ENCODE results near the gene NMT2.
"Not testable (repeated sequence)": the region's sequence is repeated elsewhere in the genome, so short reads cannot be mapped to it uniquely, and the experiment has no call there.

NMT2 gene

DNA sequence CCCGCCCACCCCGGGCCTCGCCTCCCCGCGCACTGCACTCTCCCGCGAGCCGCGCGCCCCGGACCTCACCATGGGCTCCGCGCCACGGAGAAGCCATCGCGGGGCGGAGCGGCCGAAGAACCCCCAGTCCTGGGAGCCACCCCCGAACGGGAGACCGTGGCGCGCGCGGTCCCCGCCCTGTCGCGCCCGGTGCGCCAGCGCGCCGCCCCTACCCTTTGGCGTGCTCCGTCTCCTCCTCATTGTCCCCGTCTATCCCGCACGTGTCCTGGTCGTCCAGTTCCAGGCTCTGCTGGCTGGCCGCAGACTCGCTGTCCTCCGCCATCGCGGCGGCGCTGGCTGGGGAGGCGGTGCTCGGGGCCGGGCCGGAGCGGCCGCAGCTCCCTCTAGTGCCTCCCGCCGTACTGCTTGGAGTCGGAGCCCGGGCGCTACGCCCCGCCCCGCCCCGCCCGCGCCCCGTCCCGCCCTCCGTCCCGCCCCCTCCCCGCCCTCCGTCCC, at the start of gene NMT2:
Gene NMT2, minus strand, starts transcription at position 403 of the 495 bp plus-strand sequence. Its CDS starts 81 bp downstream, at position 322.
- peak; percentile 90 for DNase-seq

- DNase-seq: no peak
Measured at GRCh38 chr10:15216700-15217099, 48.2 kb upstream of the NMT2 start.

DNA sequence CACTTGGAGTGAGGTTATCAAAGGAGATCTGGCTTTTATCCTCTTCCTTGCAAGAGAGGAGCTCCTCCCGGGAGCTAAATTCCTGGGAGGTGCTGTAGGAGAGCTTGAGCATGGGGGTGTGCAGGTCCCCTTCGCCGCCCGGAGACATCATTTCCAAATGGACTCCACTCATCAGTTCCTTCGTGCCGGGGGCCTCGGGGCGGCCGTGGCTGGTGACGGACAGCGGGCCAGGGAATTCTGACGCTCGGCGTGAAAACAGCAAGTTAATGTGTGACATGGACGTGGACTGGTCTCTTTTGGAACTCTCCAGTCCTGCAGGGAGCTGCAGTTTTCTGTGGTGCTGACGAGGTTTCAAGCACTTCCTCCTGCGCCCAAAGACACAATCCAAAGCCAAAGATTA, 45.7 kb upstream of the NMT2 start:
- DNase-seq: no peak

DNA sequence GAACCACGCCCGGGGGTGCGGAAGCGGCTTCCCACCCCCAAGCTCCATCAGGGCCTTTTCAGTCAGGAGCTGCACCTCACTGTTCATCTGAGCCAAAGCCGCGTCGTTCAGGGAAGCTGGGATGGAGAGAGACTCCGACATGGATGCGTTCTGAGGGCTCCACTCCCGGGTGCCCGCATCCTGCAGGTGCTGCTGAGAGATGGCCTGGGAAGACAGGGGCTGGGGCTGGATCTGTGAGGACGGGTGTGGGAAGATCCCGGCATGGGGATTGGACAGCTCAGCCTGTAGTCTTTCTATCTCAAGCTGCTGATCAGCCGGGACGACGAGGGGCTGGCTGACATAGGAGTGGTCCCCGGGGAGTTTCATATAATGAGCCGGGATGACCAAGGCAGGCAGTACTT, 45.0 kb upstream of the NMT2 start:
- DNase-seq: no peak

DNA sequence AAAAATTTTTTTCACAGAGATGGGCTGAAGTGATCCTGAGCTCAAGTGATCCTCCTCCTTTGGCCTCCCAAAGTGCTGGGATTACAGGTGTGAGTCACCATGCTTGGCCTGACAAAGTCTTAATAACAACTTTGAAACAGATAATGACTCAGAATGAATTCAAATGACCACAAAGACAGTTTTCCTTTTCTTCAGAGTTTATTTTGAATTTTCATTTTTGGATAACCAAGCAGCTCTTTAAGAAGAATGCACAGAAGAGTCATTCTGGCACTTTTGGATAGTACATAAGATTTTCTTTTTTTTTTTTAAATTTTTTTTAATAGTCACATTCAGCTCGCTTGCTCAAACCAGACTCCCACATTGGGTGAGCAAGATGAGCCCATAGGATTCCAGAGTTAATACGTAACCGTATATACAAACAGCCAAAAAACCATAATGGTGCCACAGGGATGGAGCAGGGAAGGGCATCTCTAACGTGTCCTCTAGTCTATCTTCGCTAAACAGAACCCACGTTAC, 43.0 kb upstream of the NMT2 start:
- no peak for DNase-seq

- no peak for DNase-seq
Measured at GRCh38 chr10:15210521-15210920, 42.0 kb upstream of the NMT2 start.

DNA sequence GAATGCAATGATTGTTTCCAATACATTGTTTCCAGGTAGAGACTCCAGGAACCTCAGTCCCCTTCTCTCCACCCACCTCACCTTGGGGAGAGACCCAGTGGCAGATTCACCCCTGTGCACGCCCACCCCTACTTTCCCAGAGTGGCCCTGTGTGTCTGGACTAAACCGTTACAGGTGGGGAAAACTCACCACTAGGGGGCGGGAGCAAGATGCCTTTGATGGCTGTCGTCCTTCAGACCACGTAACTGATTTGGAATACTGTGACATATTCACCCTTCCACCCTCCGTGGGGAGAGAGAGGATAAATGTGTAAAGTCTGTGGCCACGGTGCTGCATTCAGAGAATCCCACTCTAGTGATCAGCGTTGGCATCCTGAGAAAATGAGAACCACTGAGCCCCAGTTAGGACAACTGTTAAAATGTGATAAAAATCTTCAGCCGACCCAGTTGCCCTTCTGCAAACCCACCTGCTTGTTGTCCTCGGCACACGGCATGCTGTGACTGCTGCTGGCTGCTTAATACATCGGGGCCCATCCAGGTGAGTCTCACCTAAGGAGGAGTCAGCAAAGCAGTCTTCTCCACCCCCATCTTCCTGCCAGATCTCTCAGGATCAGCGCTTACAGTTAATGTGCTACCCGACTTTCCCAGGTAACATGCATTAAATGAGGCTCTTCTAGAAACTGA, 41.5 kb upstream of the NMT2 start:
- DNase-seq: peak; percentile 89

- no peak for DNase-seq
Measured at GRCh38 chr10:15208221-15208620, 39.7 kb upstream of the NMT2 start.

- DNase-seq: not testable (repeated sequence)
Measured at GRCh38 chr10:15207410-15207809, 38.9 kb upstream of the NMT2 start.

DNA sequence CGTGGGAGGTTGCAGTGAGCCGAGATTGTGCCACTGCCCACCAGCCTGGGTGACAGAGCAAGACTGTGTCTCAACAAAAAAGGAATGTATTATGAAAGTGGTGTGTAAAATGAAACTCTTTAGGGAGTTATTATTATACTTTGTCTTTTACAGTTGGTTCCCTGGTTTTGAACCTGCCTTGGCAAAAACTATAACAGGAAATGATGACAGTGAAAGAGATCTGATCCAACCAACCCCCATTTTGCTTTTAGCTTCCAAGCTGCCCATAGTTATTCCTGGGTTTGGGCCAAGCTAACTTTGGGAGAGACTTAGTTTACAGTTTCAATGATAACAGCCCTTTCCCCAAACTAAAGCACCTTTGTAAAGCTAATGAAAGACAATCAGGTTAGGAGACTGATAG, 34.1 kb upstream of the NMT2 start:
- DNase-seq: no peak

GRCh38 chr10:15202301-15202621, 33.8 kb upstream of the NMT2 start:
- not testable (repeated sequence) for DNase-seq

GRCh38 chr10:15201589-15202300, 33.3 kb upstream of the NMT2 start:
- no peak for DNase-seq

DNA sequence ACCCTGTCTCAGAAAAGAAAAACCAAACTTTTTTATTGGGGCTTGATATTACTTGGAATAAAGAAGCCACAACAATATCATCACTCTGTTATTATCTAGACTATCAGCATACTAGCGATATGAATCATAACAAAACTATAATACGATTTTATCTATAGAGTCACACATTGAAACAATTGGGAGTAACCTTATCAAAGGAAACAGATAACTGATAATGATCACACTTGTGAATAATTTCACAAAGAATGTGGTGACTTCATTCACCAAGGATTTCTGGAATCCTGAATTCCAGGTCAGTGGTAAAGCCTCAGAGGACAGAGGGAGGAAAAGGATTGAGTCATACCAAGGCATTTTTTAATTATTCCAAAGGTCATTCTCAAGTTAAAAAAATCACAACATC, 32.1 kb upstream of the NMT2 start:
- DNase-seq: no peak

DNA sequence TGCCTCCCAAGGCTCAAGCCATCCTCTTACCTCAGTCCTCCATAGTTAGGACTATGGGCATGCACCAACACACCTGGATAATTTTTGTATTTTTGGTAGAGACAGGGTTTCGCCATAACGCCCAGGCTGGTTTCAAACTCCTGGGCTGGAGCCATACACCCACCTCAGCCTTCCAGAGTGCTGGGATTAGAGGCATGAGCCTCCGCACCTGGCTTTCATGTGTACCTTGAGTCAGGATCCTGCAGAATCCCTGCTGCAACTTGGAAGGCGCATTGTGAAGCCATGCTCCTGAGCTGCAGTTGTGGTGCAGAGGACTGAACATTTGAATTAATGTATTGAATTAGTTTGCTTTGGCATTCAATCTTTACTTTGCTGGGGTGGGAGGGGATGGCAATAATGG, 29.4 kb upstream of the NMT2 start:
- no peak for DNase-seq

DNA sequence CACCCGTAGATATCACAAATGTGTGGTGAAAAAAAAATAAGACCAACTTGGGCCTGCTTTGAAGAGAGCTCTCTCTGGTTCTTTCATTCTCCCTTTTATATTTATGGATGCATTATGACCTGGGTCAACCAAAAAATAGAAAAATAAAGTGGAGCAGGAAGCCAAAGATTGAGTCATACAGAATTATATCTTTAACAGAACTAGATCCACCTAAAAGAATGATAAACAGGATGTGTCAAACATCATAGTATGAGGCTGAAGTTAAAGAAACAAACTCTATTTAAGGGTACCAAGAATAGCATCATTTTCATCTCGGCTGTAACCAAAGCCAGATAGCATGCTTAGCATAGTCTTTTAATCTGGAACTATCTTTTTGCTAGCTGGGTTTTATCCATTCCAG, 28.8 kb upstream of the NMT2 start:
- DNase-seq: no peak

DNA sequence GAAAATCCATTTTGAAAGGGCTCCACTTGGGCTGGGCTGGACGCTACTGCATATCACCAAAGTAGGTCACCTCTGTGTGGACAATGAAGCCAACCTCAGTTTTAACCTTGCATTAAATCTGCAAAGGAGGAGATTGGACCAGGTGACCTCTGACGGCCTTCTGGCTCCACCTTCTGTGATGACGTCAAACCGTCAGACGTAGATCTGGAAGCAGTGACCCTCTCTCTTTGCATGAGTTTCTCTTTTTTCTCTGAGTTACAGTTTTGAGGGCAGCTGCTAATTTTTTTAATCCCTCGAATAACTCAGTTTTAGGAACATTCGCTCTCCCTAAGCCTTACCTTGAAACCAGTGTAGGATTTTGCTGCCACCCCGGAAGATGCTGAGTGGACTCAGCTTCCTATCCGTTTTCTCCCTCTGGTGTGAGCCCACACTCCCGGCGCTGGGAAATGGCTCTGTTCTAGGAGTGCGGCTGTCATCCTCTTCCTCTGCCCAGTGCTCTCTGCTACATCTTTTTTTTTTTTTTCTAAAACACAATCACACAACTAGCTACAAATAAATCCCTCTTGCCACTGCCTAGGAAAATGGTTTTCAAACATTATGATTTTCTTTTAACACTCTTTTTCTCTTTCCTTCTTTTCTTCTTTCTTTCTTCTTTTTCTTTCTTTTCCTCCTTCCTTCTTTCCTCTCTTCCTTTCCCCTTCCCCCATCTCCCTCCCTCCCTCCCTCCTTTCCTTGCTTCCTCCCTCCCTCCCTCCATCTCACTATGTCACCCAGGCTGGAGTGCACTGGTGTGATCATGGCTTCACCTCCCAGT, 27.7 kb upstream of the NMT2 start:
- DNase-seq: no peak

- DNase-seq: no peak
Measured at GRCh38 chr10:15189133-15189885, 20.8 kb upstream of the NMT2 start.

GRCh38 chr10:15188603-15189002, 20.1 kb upstream of the NMT2 start:
- no peak for DNase-seq

GRCh38 chr10:15183689-15184481, 15.4 kb upstream of the NMT2 start:
- no peak for DNase-seq

DNA sequence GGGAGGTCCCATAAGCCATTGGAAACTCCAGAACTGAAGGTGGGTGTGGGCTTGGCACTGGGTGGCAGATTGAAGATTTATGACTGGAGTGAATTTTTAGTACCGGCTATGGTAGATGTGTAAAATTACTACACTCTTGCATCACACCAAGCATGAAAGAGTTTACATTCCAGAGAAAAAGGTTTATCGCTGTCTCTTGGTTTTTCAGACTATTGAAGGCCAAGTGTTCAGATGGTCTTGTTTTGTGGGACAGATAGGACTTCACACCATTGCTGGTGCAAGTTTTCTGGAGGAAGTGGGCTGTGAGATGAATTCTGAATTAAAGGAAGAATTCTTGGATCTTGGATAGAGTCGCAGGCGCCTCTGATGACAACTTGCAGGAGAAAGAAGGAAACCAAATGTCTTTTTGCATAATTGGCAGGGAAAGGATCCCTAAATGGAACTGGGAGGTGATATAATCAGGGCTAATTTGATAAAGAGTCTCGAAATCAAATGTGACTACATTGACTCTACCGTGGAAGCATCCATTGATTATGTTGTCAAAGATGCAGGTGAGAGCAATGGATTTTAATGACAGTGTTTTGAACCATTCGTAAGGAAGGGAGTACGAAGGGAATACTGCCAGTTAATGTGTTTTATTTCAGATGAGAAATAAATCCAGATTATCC, 14.2 kb upstream of the NMT2 start:
- DNase-seq: no peak

DNA sequence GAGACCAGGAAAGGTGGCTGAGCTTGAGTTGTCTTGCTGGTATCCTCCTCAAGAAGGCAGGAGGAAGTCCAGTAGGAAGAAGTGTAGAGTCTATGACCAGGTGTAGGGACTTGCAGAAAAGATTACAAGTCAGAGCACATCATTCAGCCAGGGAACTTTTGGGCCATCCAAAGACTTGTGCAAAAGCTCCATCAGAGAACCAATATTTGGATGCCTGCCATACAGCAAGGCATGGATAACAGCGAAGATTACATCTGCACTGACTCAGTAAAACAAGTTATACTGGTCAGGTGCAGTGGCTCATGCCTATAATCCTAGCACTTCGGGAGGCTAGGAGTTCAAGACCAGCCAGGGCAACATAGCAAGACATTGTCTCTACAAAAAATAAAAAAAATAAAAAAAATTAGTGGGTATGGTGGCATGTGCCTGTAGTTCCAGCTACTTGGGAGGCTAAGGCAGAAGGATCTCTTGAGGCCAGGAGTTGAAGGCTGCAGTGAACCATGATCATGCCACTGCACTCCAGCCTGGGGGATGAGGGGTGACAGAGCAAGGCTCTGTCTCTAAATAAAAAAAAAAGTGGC, 13.2 kb upstream of the NMT2 start:
- no peak for DNase-seq
